Ectodermal cell (in vitro differentiated cells): Measurements from ENCODE around the gene ECE1.

Source experiments
- H3K27ac ChIP-seq: 2 replicates; pipeline ENCODE4 v1.7.0; 2013; ENCODE audit warnings: mild to moderate bottlenecking, low read depth, low read length; ENCODE audit not compliant: insufficient read depth, poor library complexity, severe bottlenecking
- H3K27me3 ChIP-seq: 2 replicates; pipeline ENCODE4 v1.7.0; 2013; ENCODE audit warnings: mild to moderate bottlenecking, low read length; ENCODE audit not compliant: insufficient read depth, control insufficient read depth, poor library complexity, severe bottlenecking
- H3K36me3 ChIP-seq: one replicate; pipeline ENCODE4 v1.7.0; 2013; ENCODE audit warnings: low read length; ENCODE audit not compliant: control insufficient read depth, insufficient read depth
- H3K4me1 ChIP-seq: one replicate; pipeline ENCODE4 v1.7.0; 2013; ENCODE audit warnings: low read length; ENCODE audit not compliant: control insufficient read depth, insufficient read depth
- H3K4me3 ChIP-seq: 2 replicates; pipeline ENCODE4 v1.7.0; 2013; ENCODE audit warnings: low read depth, low read length, control low read depth; ENCODE audit not compliant: insufficient read depth
- H3K9me3 ChIP-seq: 2 replicates; pipeline ENCODE4 v1.7.0; 2013; ENCODE audit warnings: mild to moderate bottlenecking, low read length, moderate library complexity; ENCODE audit not compliant: control insufficient read depth
- WGBS, 2 experiments: methylation state at CpG; one replicate each; pipeline ENCODE4 v1.1.7; 2013; ENCODE audit warnings: missing lambda C conversion rate in 2 of 2; 5-methylcytosine and 5-hydroxymethylcytosine counted together

The ECE1 gene

GRCh38 chr1:21334214-21335087, 44.2 kb upstream of the ECE1 start:
- Histone ChIP-seq H3K9me3 (no peaks in the 10 kb centered on the region), H3K4me1 (peaks cover 35% of the 10 kb centered on the region), H3K36me3 (no peaks in the 10 kb centered on the region), H3K27ac (no peak overlapping the region), H3K27me3 (no peaks in the 10 kb centered on the region), H3K4me3 (no peak overlapping the region)
- WGBS, 2 experiments, result 56 to 57% methylated on average over 20 of the region's 20 CpGs

DNA sequence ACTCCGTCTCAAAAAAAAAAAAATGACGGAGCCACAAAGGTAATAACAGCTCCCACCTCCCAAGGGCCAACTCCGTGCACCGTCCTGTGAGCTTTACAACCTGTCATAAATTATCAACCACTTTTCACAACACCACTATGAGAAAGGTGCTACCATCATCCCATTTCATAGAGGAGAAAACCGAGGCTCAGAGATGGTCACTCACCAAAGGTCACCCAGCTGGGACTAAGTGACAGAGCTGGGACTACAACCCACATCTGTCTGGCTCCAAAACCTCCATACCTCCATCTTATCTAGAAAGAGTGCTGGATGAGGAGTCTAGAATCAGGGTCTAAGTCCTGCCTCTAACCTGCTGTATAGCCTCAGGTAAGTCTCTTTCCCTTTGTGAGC, 43.6 kb upstream of the ECE1 start:
- 95 to 96% methylated on average over 5 of the region's 5 CpGs for WGBS, 2 experiments
- no peak overlapping the region for H3K27ac ChIP-seq

DNA sequence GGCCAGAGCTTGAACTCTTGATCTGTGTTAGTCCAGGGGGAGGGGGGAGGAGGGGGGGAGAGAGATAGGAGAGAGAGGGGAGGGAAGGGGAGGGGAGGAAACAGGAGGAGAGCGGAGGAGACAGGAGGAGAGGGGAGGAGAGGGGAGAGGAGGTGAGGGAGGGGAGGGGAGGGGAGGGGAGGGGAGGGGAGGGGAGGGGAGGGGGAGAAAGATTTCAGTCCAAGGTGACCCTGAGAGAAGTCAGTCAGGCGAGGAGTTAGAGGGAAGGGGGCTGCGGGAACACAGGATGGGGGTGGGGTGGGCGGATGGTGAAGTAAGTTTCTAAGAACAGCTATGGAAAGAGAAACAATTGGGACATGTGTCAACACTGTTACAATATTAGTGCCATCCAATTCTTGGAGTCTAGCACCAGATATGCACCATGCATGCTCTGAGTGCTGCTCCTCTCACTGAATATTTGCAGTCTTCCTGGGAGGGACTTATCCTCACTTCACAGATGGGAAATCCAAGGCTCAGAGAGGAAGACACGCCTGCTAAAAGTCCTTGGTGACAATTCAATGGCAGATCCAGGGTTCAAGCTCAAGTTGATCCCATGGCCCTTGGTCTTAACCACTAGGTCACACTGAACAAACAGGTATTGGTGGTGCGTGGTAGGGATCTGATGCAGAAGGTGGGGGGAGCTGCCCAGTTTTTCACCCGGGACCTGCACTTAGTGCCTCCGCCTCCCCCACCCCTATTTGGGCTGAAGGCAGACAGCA, 42.5 kb upstream of the ECE1 start:
- 74 to 82% methylated on average over 6 to 7 of the region's 8 CpGs for WGBS, 2 experiments
- Histone ChIP-seq H3K9me3 (no peaks in the 10 kb centered on the region), H3K4me1 (peaks cover 42% of the 10 kb centered on the region), H3K4me3 (no peak overlapping the region), H3K36me3 (no peaks in the 10 kb centered on the region), H3K27ac (no peak overlapping the region), H3K27me3 (no peaks in the 10 kb centered on the region)

More for the DNA sequence above, 43.6 kb upstream of the ECE1 start:
- H3K4me1 ChIP-seq, result peaks cover 39% of the 10 kb centered on the region
- H3K9me3 ChIP-seq, result no peaks in the 10 kb centered on the region
- H3K36me3 ChIP-seq, result no peaks in the 10 kb centered on the region
- H3K4me3 ChIP-seq, result no peak overlapping the region
- no peaks in the 10 kb centered on the region for H3K27me3 ChIP-seq

DNA sequence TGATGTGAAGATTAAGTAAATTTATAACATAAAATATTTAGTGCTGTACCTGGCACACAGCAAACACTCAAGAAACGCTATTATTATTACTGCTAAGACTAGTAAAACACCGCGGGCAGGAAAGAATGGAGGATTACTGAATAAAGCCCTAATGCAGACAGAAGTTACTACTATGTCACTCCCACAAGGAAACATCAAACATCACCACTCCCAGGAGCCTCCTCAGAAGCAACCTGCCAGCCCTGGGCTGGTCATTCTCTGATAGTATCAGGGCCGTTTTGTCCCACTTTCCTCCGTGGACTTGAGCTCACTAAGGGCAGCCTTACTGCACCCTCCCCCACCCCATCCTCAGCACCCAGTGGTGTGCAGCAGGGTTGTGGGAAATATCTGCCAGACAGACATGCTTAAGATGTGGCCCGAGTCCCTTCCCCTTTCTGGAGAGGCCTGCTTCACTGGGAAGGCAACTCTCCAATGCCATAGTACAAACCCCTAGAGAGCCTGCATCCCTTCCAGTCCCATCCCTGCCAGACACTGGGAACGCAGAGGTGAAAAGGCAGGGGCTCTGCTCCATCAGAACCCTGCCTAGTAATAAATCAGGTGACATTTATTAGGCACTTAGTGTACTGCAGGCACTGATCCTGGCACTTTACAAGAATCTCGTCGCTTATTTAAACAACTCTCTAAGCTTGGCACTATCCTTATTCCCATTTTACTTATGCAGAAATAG, 41.7 kb upstream of the ECE1 start:
- no peak overlapping the region for H3K4me3 ChIP-seq
- no peaks in the 10 kb centered on the region for H3K9me3 ChIP-seq
- H3K27ac ChIP-seq, result no peak overlapping the region
- no peaks in the 10 kb centered on the region for H3K36me3 ChIP-seq
- H3K27me3 ChIP-seq, result no peaks in the 10 kb centered on the region
- H3K4me1 ChIP-seq, result peaks cover 50% of the 10 kb centered on the region
- WGBS, 2 experiments, result 83 to 86% methylated on average over 9 of the region's 9 CpGs

DNA sequence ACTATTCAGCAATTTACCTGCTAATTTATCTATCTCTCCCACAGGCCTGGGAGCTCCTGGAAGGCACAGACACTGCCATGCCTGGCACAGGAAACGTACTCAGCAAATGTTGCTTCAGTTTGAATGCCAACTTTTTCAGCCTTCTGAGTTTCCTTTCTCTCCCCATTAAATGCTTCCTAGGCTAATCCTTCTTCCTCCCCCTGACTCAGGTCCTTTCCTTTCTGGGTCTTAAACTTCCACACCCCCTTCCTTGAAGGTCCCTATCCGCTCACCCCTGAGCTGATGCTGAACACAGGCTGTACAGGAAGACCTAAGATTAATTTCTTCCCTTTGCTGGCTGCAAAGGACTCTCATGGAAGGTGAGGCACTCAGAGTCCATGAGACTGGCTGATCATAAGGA, 40.3 kb upstream of the ECE1 start:
- no peak overlapping the region for H3K4me3 ChIP-seq
- 95 to 96% methylated on average over 2 of the region's 2 CpGs for WGBS, 2 experiments
- H3K27me3 ChIP-seq, result no peaks in the 10 kb centered on the region
- peaks cover 63% of the 10 kb centered on the region for H3K4me1 ChIP-seq
- no peaks in the 10 kb centered on the region for H3K9me3 ChIP-seq
- no peak overlapping the region for H3K27ac ChIP-seq
- no peaks in the 10 kb centered on the region for H3K36me3 ChIP-seq

DNA sequence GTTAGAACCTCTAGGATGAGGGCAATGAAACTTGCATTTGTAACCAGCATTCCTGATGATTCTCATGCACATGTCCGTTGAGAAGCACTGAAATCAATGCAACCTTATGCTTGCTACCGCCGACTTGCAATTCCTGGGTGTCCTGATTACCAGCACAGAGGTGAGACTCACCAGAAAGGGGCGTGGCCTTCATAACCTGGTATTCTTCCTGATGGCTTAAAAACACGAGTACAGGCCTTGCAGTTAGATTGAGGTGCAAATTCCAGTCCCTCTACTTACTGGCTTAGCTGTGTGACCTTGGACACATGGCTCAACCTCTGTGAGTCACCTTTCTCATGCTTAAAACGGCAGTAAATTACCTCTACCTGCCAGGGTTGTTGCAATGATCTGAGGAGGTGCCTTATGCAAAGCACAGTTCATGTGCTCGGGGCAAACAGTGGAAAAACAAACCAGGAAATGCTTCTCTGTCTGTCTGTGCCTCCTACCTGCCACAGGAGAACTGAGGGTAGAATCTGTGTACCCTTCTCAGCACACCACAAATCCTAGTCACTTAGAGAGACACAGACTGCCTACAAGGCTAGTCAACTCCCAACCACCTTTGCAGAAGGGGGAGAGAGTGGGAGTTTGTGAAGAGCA, 39.1 kb upstream of the ECE1 start:
- 69 to 72% methylated on average over 7 of the region's 7 CpGs for WGBS, 2 experiments
- H3K27ac ChIP-seq, result no peak overlapping the region
- H3K4me1 ChIP-seq, result peaks cover 63% of the 10 kb centered on the region
- H3K36me3 ChIP-seq, result no peaks in the 10 kb centered on the region
- no peaks in the 10 kb centered on the region for H3K9me3 ChIP-seq
- no peaks in the 10 kb centered on the region for H3K27me3 ChIP-seq
- H3K4me3 ChIP-seq, result no peak overlapping the region

DNA sequence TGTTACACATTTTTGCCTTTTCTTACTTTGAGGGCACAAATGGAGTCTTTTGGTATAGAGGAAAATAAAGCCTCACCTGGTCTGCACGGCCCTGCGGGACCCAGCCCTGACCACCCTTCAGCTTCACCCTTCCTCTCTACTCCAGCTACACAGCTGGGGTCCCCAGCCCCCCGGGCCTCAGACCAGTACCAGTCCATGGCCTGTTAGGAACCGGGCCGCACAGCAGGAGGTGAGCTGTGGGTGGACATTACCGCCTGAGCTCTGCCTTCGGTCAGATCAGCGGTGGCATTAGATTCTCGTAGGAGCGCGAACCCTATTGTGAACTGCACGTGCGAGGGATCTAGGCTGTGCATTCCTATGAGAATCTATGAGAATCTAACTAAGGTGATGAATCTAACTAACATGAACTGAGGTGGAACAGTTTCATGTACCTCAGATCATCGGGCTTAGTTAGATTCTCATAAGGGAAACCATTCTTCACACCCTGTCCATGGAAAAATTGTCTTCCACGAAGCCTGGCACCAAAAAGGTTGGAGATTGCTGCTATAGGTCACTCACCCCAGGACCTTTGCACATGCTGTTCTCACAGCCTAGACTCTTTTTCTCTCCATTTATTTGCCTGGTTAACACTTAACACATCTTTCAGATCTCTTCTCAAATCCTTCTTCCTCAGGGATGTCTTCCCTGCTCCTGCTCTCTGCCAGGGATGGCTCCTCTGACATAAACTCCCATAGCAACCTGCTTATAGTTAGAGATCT, 37.5 kb upstream of the ECE1 start:
- WGBS, 2 experiments, result 90 to 93% methylated on average over 15 of the region's 15 CpGs
- Histone ChIP-seq H3K27me3 (no peaks in the 10 kb centered on the region), H3K4me3 (no peak overlapping the region), H3K4me1 (peaks cover 73% of the 10 kb centered on the region), H3K9me3 (no peaks in the 10 kb centered on the region), H3K36me3 (no peaks in the 10 kb centered on the region), H3K27ac (peak overlapping the region; percentile 70)

GRCh38 chr1:21326861-21327344, 36.6 kb upstream of the ECE1 start:
- WGBS, 2 experiments, result 31 to 34% methylated on average over 10 of the region's 10 CpGs
- H3K27me3 ChIP-seq, result no peaks in the 10 kb centered on the region
- H3K9me3 ChIP-seq, result no peaks in the 10 kb centered on the region
- peaks cover 78% of the 10 kb centered on the region for H3K4me1 ChIP-seq
- no peak overlapping the region for H3K4me3 ChIP-seq
- H3K36me3 ChIP-seq, result no peaks in the 10 kb centered on the region
- peak overlapping the region; percentile 70 for H3K27ac ChIP-seq

DNA sequence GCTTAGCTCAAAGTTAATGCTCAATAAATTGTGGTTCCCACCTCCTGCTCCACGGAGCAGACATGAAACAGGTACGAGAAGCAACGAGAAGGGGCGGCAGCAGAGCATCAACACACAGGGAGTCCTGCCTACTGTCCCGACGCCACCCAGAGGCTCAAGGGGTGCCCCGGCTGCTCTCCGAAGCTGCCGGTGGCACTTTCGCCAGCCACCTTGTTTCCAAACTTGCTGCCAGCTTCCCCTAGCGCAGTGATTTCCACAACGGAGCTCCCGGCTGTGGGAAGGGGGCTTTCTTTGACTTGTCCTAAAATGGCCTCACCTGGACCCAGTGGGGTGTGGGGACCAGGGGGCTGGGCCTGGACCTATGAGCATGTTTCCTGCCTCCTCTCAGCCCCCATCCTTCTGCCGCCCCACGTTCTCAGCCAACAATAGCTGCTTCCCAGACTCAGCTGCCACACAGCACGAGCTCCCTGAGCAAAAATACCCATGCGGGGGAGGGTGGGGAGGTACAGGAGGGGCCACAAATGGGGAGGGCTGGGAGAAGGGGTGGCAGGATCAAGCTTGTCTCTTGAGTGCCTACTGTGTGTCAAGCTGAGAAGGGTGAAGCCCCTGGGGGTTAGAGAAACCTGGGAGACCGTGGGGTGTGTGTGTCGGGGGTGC, 35.6 kb upstream of the ECE1 start:
- Histone ChIP-seq H3K36me3 (no peaks in the 10 kb centered on the region), H3K9me3 (no peaks in the 10 kb centered on the region), H3K4me1 (peaks cover 81% of the 10 kb centered on the region), H3K4me3 (no peak overlapping the region), H3K27ac (peak overlapping the region; percentile 70), H3K27me3 (no peaks in the 10 kb centered on the region)
- 56 to 60% methylated on average over 19 of the region's 19 CpGs for WGBS, 2 experiments
